Gastrocnemius medialis (tissue), 4 donors: ENCODE measurements around the gene HADHB.

Experiments used
- POLR2A ChIP-seq, 2 donors: fragments of 450-650 bp; IDR thresholded peaks; one replicate each; pipeline ENCODE4 v1.6.1; 2017; ENCODE audit warnings: antibody characterized with exemption in 2 of 2, mild to moderate bottlenecking in 2 of 2, moderate library complexity in 2 of 2
- TF ChIP-seq, protein P1 (sequence below), 5 experiments: fragments of 450-650 bp in 3 of 5; fragments of 200-600 bp in 2 of 5; sonication (generic) in 2 of 5; IDR thresholded peaks in 4 of 5; conservative IDR thresholded peaks in 1 of 5; 1 replicate in 4 of 5; 2 replicates in 1 of 5; pipeline ENCODE4 v1.5.1; 2016 to 2019; ENCODE audit warnings: antibody characterized with exemption in 5 of 5, mild to moderate bottlenecking in 3 of 5, moderate library complexity in 3 of 5

GRCh38 chr2:26195040-26195984 lies 49.4 kb upstream of the HADHB start:
- TF ChIP-seq, protein P1, sequence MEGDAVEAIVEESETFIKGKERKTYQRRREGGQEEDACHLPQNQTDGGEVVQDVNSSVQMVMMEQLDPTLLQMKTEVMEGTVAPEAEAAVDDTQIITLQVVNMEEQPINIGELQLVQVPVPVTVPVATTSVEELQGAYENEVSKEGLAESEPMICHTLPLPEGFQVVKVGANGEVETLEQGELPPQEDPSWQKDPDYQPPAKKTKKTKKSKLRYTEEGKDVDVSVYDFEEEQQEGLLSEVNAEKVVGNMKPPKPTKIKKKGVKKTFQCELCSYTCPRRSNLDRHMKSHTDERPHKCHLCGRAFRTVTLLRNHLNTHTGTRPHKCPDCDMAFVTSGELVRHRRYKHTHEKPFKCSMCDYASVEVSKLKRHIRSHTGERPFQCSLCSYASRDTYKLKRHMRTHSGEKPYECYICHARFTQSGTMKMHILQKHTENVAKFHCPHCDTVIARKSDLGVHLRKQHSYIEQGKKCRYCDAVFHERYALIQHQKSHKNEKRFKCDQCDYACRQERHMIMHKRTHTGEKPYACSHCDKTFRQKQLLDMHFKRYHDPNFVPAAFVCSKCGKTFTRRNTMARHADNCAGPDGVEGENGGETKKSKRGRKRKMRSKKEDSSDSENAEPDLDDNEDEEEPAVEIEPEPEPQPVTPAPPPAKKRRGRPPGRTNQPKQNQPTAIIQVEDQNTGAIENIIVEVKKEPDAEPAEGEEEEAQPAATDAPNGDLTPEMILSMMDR (IDR thresholded peaks at IDR 0.05 in 4 of 5, conservative IDR thresholded peaks at IDR 0.05 in 1 of 5): no peak
- TF ChIP-seq POLR2A (IDR thresholded peaks at IDR 0.05): no peak
